Thyroid gland (tissue), 4 donors: ENCODE data around the gene ICE2. TPM values are rescaled to one million over a fixed set of nuclear protein-coding genes. Genes with fewer than 3 reads are reported as not detected.

ENCODE experiments used
- DNase-seq, 2 donors: peaks; one replicate each; pipeline ENCODE4 v3.0.0-alpha.2; 2019
- H3K27ac ChIP-seq, 3 donors: fragments of 200-600 bp; sonication (generic); 1 replicate in 2 of 3; 2 replicates in 1 of 3; pipeline ENCODE4 v1.5.1; 2016 to 2019; ENCODE audit warnings: mild to moderate bottlenecking in 1 of 3, moderate library complexity in 1 of 3
- H3K27me3 ChIP-seq: fragments of 200-600 bp; sonication (generic); one replicate; pipeline ENCODE4 v1.5.1; 2019
- H3K36me3 ChIP-seq, 2 donors: fragments of 200-600 bp; sonication (generic); one replicate each; pipeline ENCODE4 v1.5.1; 2016 to 2019
- H3K4me1 ChIP-seq, 2 donors: fragments of 200-600 bp; sonication (generic); one replicate each; pipeline ENCODE4 v1.5.1; 2017 to 2019
- H3K4me3 ChIP-seq, 3 donors: fragments of 200-600 bp; sonication (generic); replicated peaks in 1 of 3; 1 replicate in 2 of 3; 2 replicates in 1 of 3; pipeline ENCODE4 v1.5.1; 2016; ENCODE audit warnings: mild to moderate bottlenecking in 1 of 3
- H3K9me3 ChIP-seq: fragments of 200-600 bp; sonication (generic); one replicate; pipeline ENCODE4 v1.5.1; 2017
- POLR2A ChIP-seq, 2 donors: fragments of 450-650 bp; IDR thresholded peaks; one replicate each; pipeline ENCODE4 v1.6.1; 2017; ENCODE audit warnings: antibody characterized with exemption in 2 of 2, mild to moderate bottlenecking in 2 of 2, moderate library complexity in 1 of 2
- WGBS, 2 donors: methylation state at CpG; one replicate each; pipeline ENCODE4 v1.1.5; 2017; 5-methylcytosine and 5-hydroxymethylcytosine counted together
- intact Hi-C: fragments of 100-400 bp; cut with DNase I; formaldehyde crosslinking; loops from one replicate; pipeline ENCODE4 v1.15.1; 2023
- total RNA-seq, 4 donors: library from RNA; depleted of rRNA; stranded (reverse); fragments of >200 nt; gene quantifications; one replicate each; pipeline ENCODE4 v1.2.3, GENCODE V29; 2016
- TF ChIP-seq, protein P1 (sequence below), 6 experiments: fragments of 200-600 bp in 3 of 6; fragments of 450-650 bp in 3 of 6; sonication (generic) in 3 of 6; IDR thresholded peaks; one replicate each; pipeline ENCODE4 v1.5.1; 2016 to 2019; ENCODE audit warnings: antibody characterized with exemption in 6 of 6, mild to moderate bottlenecking in 2 of 6, inconsistent platforms in 1 of 6, moderate library complexity in 1 of 6

Gene ICE2
- total RNA-seq, 4 donors from 2014 or later: 52.6 to 84.5 (median 59.5) TPM

- 72 to 74% methylated on average over 5 of the region's 5 CpGs for WGBS, 2 donors
- no peak for DNase-seq
- Histone ChIP-seq H3K27ac (no peak overlapping the region), H3K9me3 (no peaks in the 10 kb centered on the region), H3K4me1 (no peaks in the 10 kb centered on the region), H3K27me3 (no peaks in the 10 kb centered on the region), H3K36me3 (peaks cover 11 to 13% of the 10 kb centered on the region in 2 donors), H3K4me3 (no peak overlapping the region)
- intact Hi-C loops: loop anchor here (10.0 kb wide), 1 partner anchor 94 kb away; no protein-coding TSS in a partner anchor
- TF ChIP-seq POLR2A (IDR thresholded peaks at IDR 0.05): no peak
- TF ChIP-seq, protein P1, sequence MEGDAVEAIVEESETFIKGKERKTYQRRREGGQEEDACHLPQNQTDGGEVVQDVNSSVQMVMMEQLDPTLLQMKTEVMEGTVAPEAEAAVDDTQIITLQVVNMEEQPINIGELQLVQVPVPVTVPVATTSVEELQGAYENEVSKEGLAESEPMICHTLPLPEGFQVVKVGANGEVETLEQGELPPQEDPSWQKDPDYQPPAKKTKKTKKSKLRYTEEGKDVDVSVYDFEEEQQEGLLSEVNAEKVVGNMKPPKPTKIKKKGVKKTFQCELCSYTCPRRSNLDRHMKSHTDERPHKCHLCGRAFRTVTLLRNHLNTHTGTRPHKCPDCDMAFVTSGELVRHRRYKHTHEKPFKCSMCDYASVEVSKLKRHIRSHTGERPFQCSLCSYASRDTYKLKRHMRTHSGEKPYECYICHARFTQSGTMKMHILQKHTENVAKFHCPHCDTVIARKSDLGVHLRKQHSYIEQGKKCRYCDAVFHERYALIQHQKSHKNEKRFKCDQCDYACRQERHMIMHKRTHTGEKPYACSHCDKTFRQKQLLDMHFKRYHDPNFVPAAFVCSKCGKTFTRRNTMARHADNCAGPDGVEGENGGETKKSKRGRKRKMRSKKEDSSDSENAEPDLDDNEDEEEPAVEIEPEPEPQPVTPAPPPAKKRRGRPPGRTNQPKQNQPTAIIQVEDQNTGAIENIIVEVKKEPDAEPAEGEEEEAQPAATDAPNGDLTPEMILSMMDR (IDR thresholded peaks at IDR 0.05): no peak
Measured at GRCh38 chr15:60448668-60449360, 30.1 kb downstream of the ICE2 start.

DNA sequence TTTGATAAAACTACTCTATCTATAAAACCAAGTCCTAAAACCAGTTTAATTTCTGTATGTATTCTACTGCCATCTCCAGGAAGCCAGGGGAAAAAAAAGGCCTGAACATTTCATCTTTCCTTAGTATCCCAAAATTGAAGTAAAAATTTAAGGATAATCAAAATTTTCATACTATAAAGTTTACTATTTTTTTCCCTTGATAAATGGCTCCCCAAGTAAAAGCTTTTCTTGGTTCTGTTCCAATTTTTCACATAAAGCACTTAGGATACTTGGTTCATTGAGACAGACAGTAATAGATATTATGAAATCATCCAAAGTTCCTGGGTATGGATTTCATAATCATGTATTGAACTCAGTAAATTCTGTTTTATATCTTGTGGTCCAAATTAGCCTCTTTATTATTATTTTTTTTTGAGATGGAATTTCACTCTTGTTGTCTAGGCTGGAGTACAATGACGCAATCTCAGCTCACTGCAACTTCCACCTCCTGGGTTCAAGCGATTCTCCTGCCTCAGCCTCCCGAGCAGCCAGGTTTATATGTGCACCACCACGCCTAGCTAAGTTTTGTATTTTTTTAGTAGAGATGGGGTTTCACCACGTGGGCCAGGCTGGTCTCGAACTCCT lies 34.5 kb downstream of the ICE2 start:
- 84 to 95% methylated on average over 6 of the region's 6 CpGs for WGBS, 2 donors
- Histone ChIP-seq H3K27ac (no peak overlapping the region), H3K36me3 (peaks cover 5 to 9% of the 10 kb centered on the region in 2 donors), H3K4me3 (no peak overlapping the region), H3K27me3 (no peaks in the 10 kb centered on the region), H3K9me3 (no peaks in the 10 kb centered on the region), H3K4me1 (no peaks in the 10 kb centered on the region)
- no peak for DNase-seq
- intact Hi-C loops: loop anchor here (10.0 kb wide), 1 partner anchor 90 kb away; no protein-coding TSS in a partner anchor
- TF ChIP-seq, protein P1 (IDR thresholded peaks at IDR 0.05): peak in 5 of 6 experiments; percentile 11 to 61 (median 52)
- no peak for TF ChIP-seq POLR2A (IDR thresholded peaks at IDR 0.05)

GRCh38 chr15:60442763-60443162 lies 36.2 kb downstream of the ICE2 start:
- no peaks in the 10 kb centered on the region for H3K27me3 ChIP-seq
- no peak overlapping the region for H3K27ac ChIP-seq
- TF ChIP-seq POLR2A (IDR thresholded peaks at IDR 0.05): no peak
- TF ChIP-seq, protein P1 (IDR thresholded peaks at IDR 0.05): no peak
- H3K4me1 ChIP-seq: no peaks in the 10 kb centered on the region
- no peak overlapping the region for H3K4me3 ChIP-seq
- no peak for DNase-seq
- WGBS, 2 donors: 85 to 93% methylated on average over 3 of the region's 3 CpGs
- intact Hi-C loops: loop anchor here (10.0 kb wide), 1 partner anchor 88 kb away; no protein-coding TSS in a partner anchor
- H3K9me3 ChIP-seq: no peaks in the 10 kb centered on the region
- H3K36me3 ChIP-seq: peaks cover 0 to 5% of the 10 kb centered on the region in 2 donors

DNA sequence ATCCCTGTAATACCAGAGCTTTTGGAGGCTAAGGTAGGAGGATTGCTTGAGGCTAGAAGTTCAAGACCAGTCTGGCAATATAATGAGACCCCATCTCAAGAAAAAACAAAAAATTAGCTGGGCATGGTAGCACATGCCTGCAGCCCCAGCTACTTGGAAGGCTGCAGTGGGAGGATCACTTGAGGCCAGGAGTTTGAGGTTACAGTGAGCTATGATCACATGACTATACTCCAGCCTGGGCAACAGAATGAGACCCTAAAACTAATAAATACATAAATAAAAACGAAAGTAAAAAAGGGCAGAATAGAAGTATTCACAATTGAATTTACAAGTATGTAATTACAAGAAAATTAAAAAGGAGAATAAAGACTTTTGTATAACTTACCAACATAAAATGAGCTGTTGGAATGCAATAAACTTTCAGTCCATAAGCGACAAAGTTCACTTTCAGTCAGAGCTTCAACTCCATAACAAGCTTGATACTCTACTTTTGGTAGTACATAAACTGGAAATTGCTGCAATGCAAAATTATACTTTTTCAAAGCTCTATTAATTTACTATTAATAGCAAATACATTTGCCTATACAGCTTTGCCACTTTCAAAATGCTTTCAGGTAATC lies 36.8 kb downstream of the ICE2 start:
- 91 to 93% methylated on average over 2 of the region's 2 CpGs for WGBS, 2 donors
- intact Hi-C loops: loop anchor here (10.0 kb wide), 1 partner anchor 87 kb away; no protein-coding TSS in a partner anchor
- no peak overlapping the region for H3K4me3 ChIP-seq
- H3K9me3 ChIP-seq: no peaks in the 10 kb centered on the region
- DNase-seq: no peak
- TF ChIP-seq POLR2A (IDR thresholded peaks at IDR 0.05): no peak
- TF ChIP-seq, protein P1 (IDR thresholded peaks at IDR 0.05): no peak
- no peaks in the 10 kb centered on the region for H3K27me3 ChIP-seq
- H3K36me3 ChIP-seq: no peaks in the 10 kb centered on the region
- no peak overlapping the region for H3K27ac ChIP-seq
- no peaks in the 10 kb centered on the region for H3K4me1 ChIP-seq
